HG02588 (cell line): ENCODE measurements around the gene PKP3.
"Not testable (repeated sequence)": the region's sequence is repeated elsewhere in the genome, so short reads cannot be mapped to it uniquely, and the experiment has no call there.

Experiments
- ATAC-seq: cut with Tn5 transposase; IDR thresholded peaks from one replicate; pipeline ENCODE4 v1.9.1; 2021; ENCODE audit warnings: mild to moderate bottlenecking, moderate library complexity; ENCODE audit not compliant: unreplicated experiment

The PKP3 gene

DNA sequence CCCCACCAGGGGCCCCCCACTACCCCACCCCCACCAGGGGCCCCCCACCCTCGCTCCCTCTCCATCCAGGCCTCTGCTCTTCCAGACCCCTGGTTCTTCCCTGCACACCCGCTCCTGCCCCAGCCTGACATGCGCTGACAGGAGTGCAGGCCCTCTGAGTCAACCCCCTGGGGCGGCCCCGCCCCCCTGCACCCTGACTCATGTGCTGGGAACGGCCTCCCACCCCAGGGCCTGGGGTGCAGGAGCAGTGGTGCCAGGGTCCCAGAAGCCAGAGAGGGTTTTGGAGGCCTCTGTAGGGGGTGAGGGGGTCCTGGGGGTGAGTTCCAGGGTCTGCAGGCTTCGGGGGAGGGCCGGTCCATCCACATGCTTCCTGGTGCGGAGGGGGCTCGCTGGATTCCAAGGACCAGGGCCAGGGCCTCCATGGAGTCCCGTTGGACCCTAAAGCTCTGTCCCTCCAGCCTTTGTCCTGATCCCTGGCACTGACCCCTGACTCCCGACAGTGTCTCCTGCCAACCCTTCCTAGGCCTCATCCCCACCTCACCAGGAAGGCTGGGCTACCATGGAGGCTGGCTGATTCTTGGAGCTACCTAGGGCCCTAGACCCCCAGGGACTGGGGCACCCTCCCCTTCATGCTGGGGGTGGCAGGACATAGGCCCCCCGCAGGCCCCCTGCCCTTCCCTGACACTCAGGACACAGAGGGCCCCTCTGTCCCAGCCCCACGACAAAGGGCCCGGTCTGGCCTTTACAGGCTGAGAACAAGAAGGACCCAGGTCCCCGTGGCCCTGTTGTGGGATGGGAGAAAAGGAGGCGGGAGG is 583 bp upstream of the PKP3 start:
- ATAC-seq: no peak

DNA sequence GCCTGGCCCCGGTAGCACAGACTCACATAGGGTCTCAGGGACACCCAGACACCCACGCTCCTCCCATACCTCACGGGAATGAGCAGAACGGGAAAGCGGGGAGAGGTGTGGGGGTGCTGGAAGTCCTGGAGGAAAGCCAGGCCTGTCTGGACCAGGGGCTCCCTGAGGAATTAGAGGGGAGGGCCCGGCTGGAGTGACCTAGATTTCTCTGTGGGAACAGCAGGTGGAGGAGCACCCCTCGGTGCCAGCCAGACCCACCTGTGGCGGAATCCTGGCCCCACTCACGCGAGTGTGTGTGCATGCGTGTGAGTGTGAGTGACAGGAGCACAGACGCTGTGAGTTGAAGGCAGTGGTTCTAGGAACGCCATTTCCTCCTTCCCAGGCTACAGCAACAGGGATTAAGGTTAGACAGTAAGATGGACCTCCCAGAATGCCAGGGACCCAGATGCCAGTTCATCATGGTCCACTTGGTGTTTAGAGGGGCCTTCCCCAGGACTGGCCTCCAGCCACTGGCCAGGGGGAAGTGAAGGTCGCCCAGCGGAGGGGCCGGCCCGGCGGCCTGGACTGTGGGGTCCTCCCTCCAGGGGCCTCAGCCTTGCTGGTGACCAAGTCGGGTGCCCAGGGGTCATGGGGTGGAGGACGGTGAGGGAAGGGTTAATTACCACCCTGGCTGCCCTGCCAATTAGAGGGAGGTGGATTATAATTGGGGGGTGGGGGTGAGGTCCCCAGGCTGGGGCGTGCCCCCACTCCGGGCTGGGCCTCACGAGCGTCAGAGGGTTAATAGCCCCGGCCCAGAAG is 1.0 kb downstream of the PKP3 start:
- ATAC-seq: no peak

DNA sequence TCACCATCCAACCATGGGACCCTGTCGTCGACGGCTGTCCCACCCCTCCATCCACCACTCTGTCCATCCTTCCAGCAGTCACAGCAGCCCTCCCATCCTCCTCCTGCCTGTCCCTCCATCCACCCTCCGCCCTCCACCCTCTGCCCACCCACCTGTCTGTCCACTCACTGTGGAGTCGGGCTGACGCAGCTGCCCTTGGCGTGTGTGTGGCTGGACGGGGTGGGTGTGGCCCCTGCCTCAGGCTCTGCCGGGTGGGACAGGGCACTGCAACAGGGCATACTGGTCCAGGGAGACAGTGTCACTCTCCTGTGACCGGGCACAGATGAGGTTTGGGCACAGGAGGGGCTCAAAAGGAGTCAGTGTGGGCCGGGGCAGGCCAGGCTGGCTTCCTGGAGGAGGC is 1.9 kb downstream of the PKP3 start:
- no peak for ATAC-seq

DNA sequence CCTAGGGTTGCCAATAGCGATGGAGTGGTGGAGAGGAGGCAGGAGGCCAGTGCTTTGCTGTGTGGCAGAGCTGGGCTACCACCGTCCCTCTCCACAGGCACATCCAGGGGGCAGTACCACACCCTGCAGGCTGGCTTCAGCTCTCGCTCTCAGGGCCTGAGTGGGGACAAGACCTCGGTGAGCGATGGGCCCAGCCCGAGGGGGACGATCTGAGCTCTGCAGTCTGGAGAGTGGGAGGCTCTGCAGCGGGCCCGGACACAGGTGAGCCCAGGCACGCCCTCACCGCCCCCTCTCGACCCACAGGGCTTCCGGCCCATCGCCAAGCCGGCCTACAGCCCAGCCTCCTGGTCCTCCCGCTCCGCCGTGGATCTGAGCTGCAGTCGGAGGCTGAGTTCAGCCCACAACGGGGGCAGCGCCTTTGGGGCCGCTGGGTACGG is 2.5 kb downstream of the PKP3 start:
- ATAC-seq: no peak

DNA sequence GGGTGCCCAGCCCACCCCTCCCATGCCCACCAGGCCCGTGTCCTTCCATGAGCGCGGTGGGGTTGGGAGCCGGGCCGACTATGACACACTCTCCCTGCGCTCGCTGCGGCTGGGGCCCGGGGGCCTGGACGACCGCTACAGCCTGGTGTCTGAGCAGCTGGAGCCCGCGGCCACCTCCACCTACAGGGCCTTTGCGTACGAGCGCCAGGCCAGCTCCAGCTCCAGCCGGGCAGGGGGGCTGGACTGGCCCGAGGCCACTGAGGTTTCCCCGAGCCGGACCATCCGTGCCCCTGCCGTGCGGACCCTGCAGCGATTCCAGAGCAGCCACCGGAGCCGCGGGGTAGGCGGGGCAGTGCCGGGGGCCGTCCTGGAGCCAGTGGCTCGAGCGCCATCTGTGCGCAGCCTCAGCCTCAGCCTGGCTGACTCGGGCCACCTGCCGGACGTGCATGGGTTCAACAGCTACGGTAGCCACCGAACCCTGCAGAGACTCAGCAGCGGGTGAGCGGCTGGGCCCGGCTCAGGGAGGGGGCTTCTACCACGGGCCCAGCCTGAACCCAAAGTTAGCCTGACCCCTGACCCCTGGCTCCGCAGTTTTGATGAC is 3.0 kb downstream of the PKP3 start:
- ATAC-seq: no peak

DNA sequence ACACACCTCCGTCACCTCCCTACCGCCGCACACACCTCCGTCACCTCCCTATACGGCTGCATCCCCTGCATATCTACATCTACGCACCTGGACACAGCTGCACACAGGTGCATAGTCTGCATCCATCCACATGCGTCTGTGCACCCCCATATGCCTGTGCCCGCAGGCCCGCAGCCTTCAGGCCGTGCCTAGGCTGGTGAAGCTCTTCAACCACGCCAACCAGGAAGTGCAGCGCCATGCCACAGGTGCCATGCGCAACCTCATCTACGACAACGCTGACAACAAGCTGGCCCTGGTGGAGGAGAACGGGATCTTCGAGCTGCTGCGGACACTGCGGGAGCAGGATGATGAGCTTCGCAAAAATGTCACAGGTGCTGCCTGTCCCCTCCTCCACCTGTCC is 4.8 kb downstream of the PKP3 start:
- ATAC-seq: no peak

DNA sequence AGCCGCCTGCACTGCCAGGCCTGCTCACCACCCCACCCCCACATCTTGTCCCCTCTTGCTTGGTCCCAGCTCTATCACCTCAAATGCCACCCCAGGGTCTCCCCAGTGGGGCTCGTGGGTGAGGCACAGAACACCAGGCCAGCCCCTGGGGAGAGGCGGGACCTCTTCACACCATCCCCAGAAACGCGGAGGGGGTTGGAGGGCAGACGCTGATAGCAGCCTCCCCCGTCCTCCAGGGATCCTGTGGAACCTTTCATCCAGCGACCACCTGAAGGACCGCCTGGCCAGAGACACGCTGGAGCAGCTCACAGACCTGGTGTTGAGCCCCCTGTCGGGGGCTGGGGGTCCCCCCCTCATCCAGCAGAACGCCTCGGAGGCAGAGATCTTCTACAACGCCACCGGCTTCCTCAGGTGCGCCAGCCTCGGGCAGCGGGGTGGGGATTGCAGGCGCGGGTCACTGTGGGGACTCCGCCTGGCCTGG is 5.8 kb downstream of the PKP3 start:
- ATAC-seq: no peak

DNA sequence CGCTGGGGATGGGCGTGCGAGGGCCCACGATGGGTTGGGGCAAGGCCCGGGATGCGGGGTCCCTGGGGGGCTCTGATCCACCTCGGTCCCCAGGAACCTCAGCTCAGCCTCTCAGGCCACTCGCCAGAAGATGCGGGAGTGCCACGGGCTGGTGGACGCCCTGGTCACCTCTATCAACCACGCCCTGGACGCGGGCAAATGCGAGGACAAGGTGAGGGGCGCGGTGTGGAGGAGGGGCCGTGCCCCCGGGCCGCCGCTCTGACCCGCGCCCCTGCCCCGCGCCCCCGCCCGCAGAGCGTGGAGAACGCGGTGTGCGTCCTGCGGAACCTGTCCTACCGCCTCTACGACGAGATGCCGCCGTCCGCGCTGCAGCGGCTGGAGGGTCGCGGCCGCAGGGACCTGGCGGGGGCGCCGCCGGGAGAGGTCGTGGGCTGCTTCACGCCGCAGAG is 6.3 kb downstream of the PKP3 start:
- no peak for ATAC-seq

DNA sequence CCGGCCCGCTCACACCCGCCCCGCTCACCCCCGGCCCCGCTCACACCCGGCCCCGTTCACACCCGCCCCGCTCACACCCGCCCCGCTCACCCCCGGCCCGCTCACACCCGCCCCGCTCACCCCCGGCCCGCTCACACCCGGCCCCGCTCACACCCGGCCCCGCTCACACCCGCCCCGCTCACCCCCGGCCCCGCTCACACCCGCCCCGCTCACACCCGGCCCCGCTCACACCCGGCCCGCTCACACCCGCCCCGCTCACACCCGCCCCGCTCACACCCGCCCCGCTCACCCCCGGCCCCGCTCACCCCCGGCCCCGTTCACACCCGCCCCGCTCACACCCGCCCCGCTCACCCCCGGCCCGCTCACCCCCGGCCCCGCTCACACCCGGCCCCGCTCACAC is 7.2 kb downstream of the PKP3 start:
- ATAC-seq: not testable (repeated sequence)

DNA sequence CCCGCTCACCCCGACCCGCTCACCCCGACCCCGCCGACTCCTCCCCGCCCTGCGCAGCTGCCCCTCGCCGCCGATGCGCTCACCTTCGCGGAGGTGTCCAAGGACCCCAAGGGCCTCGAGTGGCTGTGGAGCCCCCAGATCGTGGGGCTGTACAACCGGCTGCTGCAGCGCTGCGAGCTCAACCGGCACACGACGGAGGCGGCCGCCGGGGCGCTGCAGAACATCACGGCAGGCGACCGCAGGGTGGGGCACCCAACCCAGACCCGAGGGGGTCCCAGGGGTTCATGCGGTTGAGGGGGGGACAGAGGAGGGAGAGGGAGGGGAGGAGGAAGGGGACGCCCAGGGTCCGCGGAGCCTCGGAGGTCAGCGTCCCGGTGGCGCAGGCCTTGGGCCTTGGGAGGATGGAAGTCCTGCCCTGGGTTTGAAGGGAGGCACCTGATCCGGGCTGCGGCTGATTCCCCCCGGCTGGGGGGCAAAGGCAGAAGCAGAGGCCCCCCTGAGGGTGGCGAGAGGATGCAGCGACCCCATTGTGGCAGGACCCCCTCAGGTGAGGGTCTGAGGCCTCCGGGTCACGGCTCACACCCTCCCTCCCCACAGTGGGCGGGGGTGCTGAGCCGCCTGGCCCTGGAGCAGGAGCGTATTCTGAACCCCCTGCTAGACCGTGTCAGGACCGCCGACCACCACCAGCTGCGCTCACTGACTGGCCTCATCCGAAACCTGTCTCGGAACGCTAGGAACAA is 9.2 kb downstream of the PKP3 start:
- ATAC-seq: no peak

DNA sequence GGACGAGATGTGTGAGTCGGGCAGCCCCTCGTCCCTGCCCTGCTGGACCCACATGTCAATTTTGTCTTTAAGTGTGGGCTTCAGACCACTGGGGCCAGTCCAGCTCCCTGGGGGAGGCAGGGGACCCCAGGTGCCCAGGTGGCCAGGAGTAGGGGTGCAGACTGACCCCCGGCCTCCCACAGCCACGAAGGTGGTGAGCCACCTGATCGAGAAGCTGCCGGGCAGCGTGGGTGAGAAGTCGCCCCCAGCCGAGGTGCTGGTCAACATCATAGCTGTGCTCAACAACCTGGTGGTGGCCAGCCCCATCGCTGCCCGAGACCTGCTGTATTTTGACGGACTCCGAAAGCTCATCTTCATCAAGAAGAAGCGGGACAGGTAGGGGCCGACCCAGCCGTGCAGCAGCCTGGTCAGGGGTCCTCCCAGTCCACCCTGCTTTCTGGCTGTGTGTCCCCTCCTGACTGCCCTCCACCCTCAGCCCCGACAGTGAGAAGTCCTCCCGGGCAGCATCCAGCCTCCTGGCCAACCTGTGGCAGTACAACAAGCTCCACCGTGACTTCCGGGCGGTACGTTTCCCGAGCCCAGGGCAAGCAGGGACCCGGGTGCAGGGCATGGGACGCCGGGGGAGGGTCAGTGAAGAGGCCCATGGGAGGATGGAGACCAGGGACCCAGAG is 9.9 kb downstream of the PKP3 start:
- no peak for ATAC-seq

DNA sequence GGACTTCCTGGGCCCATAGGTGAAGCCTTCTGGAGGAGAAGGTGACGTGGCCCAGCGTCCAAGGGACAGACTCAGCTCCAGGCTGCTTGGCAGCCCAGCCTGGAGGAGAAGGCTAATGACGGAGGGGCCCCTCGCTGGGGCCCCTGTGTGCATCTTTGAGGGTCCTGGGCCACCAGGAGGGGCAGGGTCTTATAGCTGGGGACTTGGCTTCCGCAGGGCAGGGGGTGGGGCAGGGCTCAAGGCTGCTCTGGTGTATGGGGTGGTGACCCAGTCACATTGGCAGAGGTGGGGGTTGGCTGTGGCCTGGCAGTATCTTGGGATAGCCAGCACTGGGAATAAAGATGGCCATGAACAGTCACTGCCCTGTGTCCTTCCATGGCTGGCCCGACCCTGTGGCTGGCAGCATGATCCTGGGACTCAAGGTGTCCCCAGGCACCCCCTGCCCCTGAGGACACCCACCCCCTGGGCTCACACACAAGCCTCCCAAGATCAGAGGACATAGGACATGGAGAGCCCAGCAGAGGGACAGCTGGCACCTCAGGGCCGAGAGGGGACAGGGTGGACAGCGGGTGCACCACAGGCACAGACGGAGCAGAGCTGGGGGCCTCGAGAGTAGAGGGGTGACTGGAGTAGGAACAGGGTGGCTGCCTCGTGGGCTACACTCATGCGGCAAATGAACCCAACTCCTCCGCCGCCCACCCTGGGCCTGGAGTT is 10.7 kb downstream of the PKP3 start:
- no peak for ATAC-seq

DNA sequence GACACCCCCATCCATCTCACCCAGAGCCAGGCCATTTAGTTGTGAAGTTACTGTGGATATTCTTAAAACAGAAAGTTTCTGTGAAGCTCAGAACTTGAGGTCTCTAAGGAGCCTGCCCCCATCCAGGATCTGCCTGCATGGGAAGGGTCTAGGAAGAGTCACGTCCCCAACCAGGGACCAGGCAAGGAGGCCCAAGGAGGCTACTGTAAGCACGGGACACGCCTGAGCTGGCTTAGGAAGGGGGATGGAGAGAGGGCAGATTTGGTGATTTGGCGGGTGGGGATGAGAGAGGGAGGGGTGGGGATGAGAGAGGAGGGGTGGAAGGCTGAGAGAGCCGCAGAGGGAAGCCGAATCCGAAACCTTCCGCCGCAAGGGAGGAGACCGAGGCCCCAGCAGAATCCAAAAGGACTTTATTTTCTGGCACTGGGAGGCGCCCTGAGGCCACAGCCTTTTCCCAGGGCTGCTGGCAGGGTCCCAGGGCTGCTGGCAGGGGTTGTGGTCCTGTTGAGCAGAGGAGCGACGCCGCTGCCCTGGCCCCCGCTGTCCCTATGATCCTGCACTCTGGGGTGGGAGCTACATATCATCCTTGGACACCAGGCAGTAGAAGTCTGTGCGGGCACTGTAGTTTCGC is 11.4 kb downstream of the PKP3 start:
- ATAC-seq: no peak

DNA sequence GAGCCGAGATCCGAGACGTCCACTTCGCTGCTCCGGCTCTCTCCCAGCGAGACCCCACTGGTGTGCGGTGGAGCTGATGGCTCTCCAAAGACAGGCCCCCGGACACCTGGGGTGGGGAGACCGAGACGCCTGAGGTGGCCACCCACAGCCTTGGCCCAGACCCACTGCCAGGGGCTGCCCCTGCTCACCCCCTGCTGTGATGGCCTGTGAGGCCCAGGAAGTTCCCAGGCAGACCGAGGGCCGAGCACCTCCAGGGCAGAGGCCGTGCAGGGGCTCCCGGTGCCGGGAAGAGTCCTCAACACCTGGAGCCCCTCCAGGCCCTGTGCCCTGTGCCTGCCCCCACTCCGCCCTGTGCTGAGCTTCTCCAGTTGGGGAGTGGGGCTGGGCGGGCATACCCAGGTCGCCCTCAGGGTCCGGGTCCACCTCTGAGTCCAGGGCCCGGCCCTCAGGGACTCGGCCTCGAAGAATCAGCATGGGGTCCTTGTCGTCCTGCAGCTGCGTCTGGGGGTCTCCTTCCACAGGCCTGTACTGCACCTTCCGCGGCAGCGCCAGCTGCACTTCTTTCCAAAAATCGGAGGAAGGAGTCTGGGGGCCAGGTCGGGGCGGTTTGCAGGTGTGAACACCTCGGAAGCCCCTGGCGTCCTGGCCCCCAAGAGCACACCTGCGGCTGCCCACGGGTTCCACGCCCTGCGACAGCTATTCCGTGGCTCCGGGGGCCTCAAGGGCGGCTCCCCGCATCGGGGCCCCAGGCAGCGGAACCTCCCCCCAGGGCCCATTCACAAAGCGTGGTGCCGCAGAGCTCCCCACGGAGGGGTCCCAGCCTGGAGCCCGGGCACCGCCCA is 12.2 kb downstream of the PKP3 start:
- no peak for ATAC-seq

DNA sequence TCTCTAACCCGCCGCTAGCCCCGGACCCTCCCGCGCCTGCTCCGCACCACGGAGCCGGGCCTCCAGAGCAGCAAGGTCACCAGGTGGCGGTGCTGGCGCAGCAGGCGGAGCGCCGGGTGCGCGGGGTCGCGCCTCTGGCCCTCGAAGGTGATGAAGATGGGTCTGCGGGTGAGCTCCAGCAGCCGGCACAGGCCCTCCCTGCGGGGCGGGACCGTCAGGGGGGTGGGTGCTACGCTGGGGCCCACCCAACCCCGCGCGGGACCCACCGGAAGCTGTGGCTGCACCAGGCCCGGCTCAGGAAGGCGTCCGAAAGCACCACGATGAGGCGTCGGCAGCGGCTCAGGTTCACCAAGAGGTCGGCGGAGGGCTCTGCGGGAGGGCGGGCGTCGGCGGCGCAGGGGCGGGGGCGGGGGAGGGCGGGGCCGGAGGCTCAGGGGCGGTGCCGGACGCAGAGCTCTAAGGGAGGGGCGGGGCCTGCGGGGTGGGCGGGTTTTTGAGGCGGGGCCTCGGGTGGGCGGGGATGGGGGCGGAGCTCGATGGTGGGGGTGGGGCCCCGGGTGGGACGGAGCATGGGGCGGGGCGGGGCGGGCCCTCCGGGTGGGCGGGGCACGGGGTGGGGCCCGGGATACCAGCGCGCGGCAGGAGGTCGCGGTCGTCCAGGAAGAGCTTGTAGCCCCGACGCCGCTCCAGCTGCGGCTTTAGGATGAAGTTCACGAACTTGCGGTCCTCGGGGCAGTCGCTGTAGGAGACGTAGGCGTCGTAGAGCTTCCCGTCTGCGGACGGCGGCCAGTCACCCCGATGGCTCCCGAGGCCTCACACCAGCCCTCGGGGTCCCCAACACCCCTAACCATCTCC is 13.0 kb downstream of the PKP3 start:
- peak; percentile 56 for ATAC-seq

DNA sequence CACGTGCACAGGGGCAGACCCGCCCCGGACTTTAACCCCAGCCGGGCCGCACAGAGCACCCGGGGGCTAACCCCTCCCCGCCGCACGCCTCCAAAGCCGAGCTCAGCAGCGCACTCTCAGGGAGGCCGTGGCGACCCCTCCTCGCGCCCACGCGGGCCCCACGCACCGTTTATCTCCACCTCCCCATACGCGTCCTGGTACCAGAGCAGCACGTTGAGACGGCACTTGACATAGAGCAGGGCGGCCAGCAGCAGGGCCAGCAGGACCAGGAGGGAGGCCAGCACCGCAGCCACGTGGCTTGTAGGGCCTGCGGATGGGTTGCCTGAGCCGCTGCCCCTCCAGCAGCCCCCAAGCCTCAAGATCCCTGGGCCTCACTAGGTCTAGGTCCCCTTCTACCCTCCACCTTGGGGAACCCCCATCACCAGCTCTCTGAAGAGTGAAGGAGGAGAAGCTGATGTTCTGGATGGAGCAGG is 13.7 kb downstream of the PKP3 start:
- no peak for ATAC-seq
